ENCODE results near the gene ZNF724.
"Not testable (repeated sequence)": the region's sequence is repeated elsewhere in the genome, so short reads cannot be mapped to it uniquely, and the experiment has no call there.

The ZNF724 gene

GRCh38 chr19:23286477-23286876 lies 36.3 kb upstream of the ZNF724 start:
- Histone ChIP-seq H3K9me2 (replicated peaks; ENCODE audit: control insufficient read depth, low read length) (no peaks in the 10 kb centered on the region), H3K4me3 (ENCODE audit: low read length) (no peak overlapping the region), H3K4me2 (ENCODE audit: low read length) (no peak overlapping the region), H3K27me3 (ENCODE audit: control insufficient read depth, low read length) (no peaks in the 10 kb centered on the region), H3K4me1 (ENCODE audit: control insufficient read depth, low read length) (peaks cover 3% of the 10 kb centered on the region; the same call in 1 of the 2 replicates), H3K79me2 (ENCODE audit: control insufficient read depth, low read length) (no peaks in the 10 kb centered on the region), H3K9me3 (ENCODE audit: control insufficient read depth, insufficient read depth, low read length) (no peaks in the 10 kb centered on the region; the same call in 1 of the 2 replicates), H3K36me3 (ENCODE audit: control insufficient read depth, low read length) (no peaks in the 10 kb centered on the region), H3K27ac (ENCODE audit: low read depth, low read length) (no peak overlapping the region), H3F3A (ENCODE audit: control insufficient read depth, insufficient read depth) (no peaks in the 10 kb centered on the region), H4K20me1 (ENCODE audit: control insufficient read depth, insufficient read depth, low read depth, low read length) (no peaks in the 10 kb centered on the region)
- TF ChIP-seq, protein P1, sequence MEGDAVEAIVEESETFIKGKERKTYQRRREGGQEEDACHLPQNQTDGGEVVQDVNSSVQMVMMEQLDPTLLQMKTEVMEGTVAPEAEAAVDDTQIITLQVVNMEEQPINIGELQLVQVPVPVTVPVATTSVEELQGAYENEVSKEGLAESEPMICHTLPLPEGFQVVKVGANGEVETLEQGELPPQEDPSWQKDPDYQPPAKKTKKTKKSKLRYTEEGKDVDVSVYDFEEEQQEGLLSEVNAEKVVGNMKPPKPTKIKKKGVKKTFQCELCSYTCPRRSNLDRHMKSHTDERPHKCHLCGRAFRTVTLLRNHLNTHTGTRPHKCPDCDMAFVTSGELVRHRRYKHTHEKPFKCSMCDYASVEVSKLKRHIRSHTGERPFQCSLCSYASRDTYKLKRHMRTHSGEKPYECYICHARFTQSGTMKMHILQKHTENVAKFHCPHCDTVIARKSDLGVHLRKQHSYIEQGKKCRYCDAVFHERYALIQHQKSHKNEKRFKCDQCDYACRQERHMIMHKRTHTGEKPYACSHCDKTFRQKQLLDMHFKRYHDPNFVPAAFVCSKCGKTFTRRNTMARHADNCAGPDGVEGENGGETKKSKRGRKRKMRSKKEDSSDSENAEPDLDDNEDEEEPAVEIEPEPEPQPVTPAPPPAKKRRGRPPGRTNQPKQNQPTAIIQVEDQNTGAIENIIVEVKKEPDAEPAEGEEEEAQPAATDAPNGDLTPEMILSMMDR (IDR thresholded peaks at IDR 0.05; ENCODE audit: low read depth, low read length, poor library complexity, severe bottlenecking), result peak; percentile 37
- no peak for TF ChIP-seq EZH2phosphoT487 (IDR thresholded peaks at IDR 0.05; ENCODE audit: borderline replicate concordance, low read length)

DNA sequence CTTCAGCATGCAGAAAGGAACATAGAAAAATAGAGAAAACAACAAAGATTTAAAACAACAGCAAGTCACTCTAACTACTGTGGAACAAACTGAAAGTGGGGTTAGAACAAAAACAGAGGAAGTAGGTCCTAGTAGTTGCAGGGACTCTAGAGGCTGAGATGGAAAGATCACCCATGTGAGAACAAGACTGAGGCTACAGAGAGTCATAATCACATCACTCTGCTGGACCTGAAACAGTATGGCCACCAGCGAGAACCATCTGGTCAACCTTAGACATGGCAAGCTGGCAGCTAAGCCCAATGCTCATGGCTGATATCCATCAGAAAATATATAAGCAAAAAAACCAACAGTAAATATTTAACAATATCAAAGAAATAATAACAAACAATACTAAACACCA lies 35.8 kb upstream of the ZNF724 start:
- Histone ChIP-seq H3K4me2 (ENCODE audit: low read length) (no peak overlapping the region), H3K36me3 (ENCODE audit: control insufficient read depth, low read length) (no peaks in the 10 kb centered on the region), H3F3A (ENCODE audit: control insufficient read depth, insufficient read depth) (no peaks in the 10 kb centered on the region), H3K9me3 (ENCODE audit: control insufficient read depth, insufficient read depth, low read length) (no peaks in the 10 kb centered on the region; the same call in 1 of the 2 replicates), H3K4me1 (ENCODE audit: control insufficient read depth, low read length) (peaks cover 3% of the 10 kb centered on the region; the same call in 1 of the 2 replicates), H3K4me3 (ENCODE audit: low read length) (no peak overlapping the region), H3K79me2 (ENCODE audit: control insufficient read depth, low read length) (no peaks in the 10 kb centered on the region), H3K27me3 (ENCODE audit: control insufficient read depth, low read length) (no peaks in the 10 kb centered on the region), H3K27ac (ENCODE audit: low read depth, low read length) (no peak overlapping the region), H4K20me1 (ENCODE audit: control insufficient read depth, insufficient read depth, low read depth, low read length) (no peaks in the 10 kb centered on the region), H3K9me2 (replicated peaks; ENCODE audit: control insufficient read depth, low read length) (no peaks in the 10 kb centered on the region)
- TF ChIP-seq EZH2phosphoT487 (IDR thresholded peaks at IDR 0.05; ENCODE audit: borderline replicate concordance, low read length), result no peak
- TF ChIP-seq, protein P1 (IDR thresholded peaks at IDR 0.05; ENCODE audit: low read depth, low read length, poor library complexity, severe bottlenecking), result no peak

DNA sequence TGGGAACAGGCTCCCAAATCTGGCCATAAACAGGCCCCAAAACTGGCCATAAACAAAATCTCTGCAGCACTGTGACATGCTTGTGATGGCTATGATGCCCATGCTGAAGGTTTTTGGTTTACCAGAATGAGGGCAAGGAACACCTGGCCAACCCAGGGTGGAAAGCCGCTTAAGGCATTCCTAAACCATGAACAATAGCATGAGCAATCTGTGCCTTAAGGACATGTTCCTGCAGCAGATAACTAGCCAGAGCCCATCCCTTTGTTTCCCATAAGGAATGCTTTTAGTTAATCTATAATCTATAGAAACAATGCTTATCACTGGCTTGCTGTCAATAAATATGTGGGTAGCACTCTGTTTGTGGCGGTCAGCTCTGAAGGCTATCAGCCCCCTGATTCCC lies 35.1 kb upstream of the ZNF724 start:
- not testable (repeated sequence) for H3K27ac ChIP-seq (ENCODE audit: low read depth, low read length); H3K36me3 ChIP-seq (ENCODE audit: control insufficient read depth, low read length); H3K9me2 ChIP-seq (replicated peaks; ENCODE audit: control insufficient read depth, low read length); H3K4me3 ChIP-seq (ENCODE audit: low read length); H3K27me3 ChIP-seq (ENCODE audit: control insufficient read depth, low read length); H3K9me3 ChIP-seq (ENCODE audit: control insufficient read depth, insufficient read depth, low read length); H3K4me2 ChIP-seq (ENCODE audit: low read length); H4K20me1 ChIP-seq (ENCODE audit: control insufficient read depth, insufficient read depth, low read depth, low read length); H3K4me1 ChIP-seq (ENCODE audit: control insufficient read depth, low read length); H3K79me2 ChIP-seq (ENCODE audit: control insufficient read depth, low read length); H3F3A ChIP-seq (ENCODE audit: control insufficient read depth, insufficient read depth)

DNA sequence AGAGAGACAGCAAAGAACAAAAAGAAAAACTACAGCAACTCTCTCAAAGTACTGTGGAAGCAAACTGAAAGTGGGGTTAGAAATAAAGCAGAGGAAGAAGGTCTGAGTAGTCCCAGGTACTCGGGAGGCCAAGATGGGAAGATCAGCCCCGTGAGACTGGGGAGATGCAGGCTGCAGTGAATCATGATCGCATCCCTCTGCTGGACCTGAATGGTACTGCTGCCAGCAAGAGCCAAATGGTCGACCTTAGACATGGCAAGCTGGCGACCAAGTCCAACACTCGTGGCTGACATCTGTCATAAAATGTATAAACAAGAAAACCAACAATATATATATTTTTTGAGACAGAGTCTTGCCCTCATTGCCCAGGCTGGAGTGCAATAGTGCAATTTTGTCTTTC lies 33.7 kb upstream of the ZNF724 start:
- TF ChIP-seq EZH2phosphoT487 (IDR thresholded peaks at IDR 0.05; ENCODE audit: borderline replicate concordance, low read length), result no peak
- TF ChIP-seq, protein P1 (IDR thresholded peaks at IDR 0.05; ENCODE audit: low read depth, low read length, poor library complexity, severe bottlenecking), result peak; percentile 62
- no peaks in the 10 kb centered on the region for H3K9me2 ChIP-seq (replicated peaks; ENCODE audit: control insufficient read depth, low read length)
- H3K9me3 ChIP-seq (ENCODE audit: control insufficient read depth, insufficient read depth, low read length), result no peaks in the 10 kb centered on the region; the same call in 1 of the 2 replicates
- H3K27ac ChIP-seq (ENCODE audit: low read depth, low read length), result no peak overlapping the region
- H3K27me3 ChIP-seq (ENCODE audit: control insufficient read depth, low read length), result no peaks in the 10 kb centered on the region
- no peak overlapping the region for H3K4me2 ChIP-seq (ENCODE audit: low read length)
- H3K79me2 ChIP-seq (ENCODE audit: control insufficient read depth, low read length), result no peaks in the 10 kb centered on the region
- no peaks in the 10 kb centered on the region for H4K20me1 ChIP-seq (ENCODE audit: control insufficient read depth, insufficient read depth, low read depth, low read length)
- peaks cover 3% of the 10 kb centered on the region; the same call in 1 of the 2 replicates for H3K4me1 ChIP-seq (ENCODE audit: control insufficient read depth, low read length)
- no peaks in the 10 kb centered on the region for H3K36me3 ChIP-seq (ENCODE audit: control insufficient read depth, low read length)
- no peak overlapping the region for H3K4me3 ChIP-seq (ENCODE audit: low read length)
- no peaks in the 10 kb centered on the region for H3F3A ChIP-seq (ENCODE audit: control insufficient read depth, insufficient read depth)
